Right lobe of liver (tissue), 6 donors: Measurements from ENCODE around the gene TMEM11. TPM values are rescaled to one million over a fixed set of nuclear protein-coding genes. Genes with fewer than 3 reads are reported as not detected.

Source experiments
- ATAC-seq, 4 donors: fragments of 200-7000 bp; cut with Tn5 transposase; one replicate each; pipeline ENCODE4 v1.9.1; 2020; ENCODE audit warnings: mild to moderate bottlenecking in 4 of 4, moderate library complexity in 4 of 4
- DNase-seq, 3 donors: peaks; one replicate each; pipeline ENCODE4 v3.0.0-alpha.2; 2020
- H3K27ac ChIP-seq, 3 donors: fragments of 200-600 bp; one replicate each; pipeline ENCODE4 v1.8.0; 2022
- H3K27me3 ChIP-seq, 2 donors: fragments of 200-600 bp; one replicate each; pipeline ENCODE4 v1.8.0; 2022
- H3K36me3 ChIP-seq, 4 donors: fragments of 200-600 bp; sonication (generic) in 1 of 4; one replicate each; pipeline versions ENCODE4 v1.5.1 to v1.8.0; 2017 to 2022; ENCODE audit warnings: control low read depth in 1 of 4
- H3K4me1 ChIP-seq, 4 donors: fragments of 200-600 bp; sonication (generic) in 1 of 4; one replicate each; pipeline versions ENCODE4 v1.5.1 to v1.8.0; 2017 to 2022; ENCODE audit warnings: control low read depth in 1 of 4
- H3K4me3 ChIP-seq, 3 donors: fragments of 200-600 bp; one replicate each; pipeline ENCODE4 v1.8.0; 2022
- H3K9me3 ChIP-seq, 4 donors: fragments of 200-600 bp; sonication (generic) in 1 of 4; one replicate each; pipeline versions ENCODE4 v1.5.1 to v1.8.0; 2017 to 2022; ENCODE audit warnings: control low read depth in 1 of 4
- CTCF ChIP-seq, 4 donors: fragments of 200-600 bp in 3 of 4; fragments of 450-650 bp in 1 of 4; IDR thresholded peaks; one replicate each; pipeline versions ENCODE4 v1.5.1 to v1.8.0; 2016 to 2022; ENCODE audit warnings: antibody characterized with exemption in 4 of 4, mild to moderate bottlenecking in 2 of 4
- POLR2A ChIP-seq: fragments of 450-650 bp; IDR thresholded peaks from one replicate; pipeline ENCODE4 v1.6.1; 2017; ENCODE audit warnings: antibody characterized with exemption, mild to moderate bottlenecking
- WGBS: methylation state at CpG from one replicate; pipeline ENCODE4 v1.1.6; 2018; ENCODE audit warnings: low coverage, low lambda C conversion rate; ENCODE audit not compliant: insufficient coverage; ENCODE audit errors: missing lambda C conversion rate; 5-methylcytosine and 5-hydroxymethylcytosine counted together
- intact Hi-C, 2 donors: fragments of 100-400 bp; cut with DNase I; formaldehyde crosslinking; loops; one replicate each; pipeline versions ENCODE4 v1.11.2 to v1.14.1; 2022
- total RNA-seq, 6 experiments: library from RNA; depleted of rRNA in 2 of 6; stranded (reverse); fragments of >200 nt in 2 of 6; fragmentation: NEBNext Ultra II Directional in 3 of 6; extraction: Animal tissue kit (Norgen Biotek cat#: 25700) in 3 of 6; gene quantifications; one replicate each; pipeline versions ENCODE4 v1.1.0 to v1.2.4, GENCODE V29; 2016 to 2023
- donor health status: DM: no; HTN: yes; CAD: no.
- donor health status: DM: no; HTN: no; CAD: no.
- donor health status: DM: no; HTN: no; CAD: no.
- donor health status: DM: no; HTN: yes; CAD: no.
- donor health status: DM: no; HTN: yes; CAD: no.

TMEM11 gene
- total RNA-seq, 6 experiments from 2014 or later, result 10.8 to 20.6 (median 11.7) TPM

GRCh38 chr17:21177854-21178600 is 35.9 kb downstream of the TMEM11 start:
- intact Hi-C loops, result no loop called here
- 97% methylated on average over 4 of the region's 13 CpGs for WGBS
- DNase-seq (peak in 1 of 3 donors; percentile 28), ATAC-seq (no peak)
- Histone ChIP-seq H3K4me1 (no peaks in the 10 kb centered on the region), H3K36me3 (no peaks in the 10 kb centered on the region), H3K9me3 (no peaks in the 10 kb centered on the region), H3K4me3 (no peak overlapping the region), H3K27me3 (no peaks in the 10 kb centered on the region), H3K27ac (no peak overlapping the region)
- TF ChIP-seq CTCF (IDR thresholded peaks at IDR 0.05), result no peak

DNA sequence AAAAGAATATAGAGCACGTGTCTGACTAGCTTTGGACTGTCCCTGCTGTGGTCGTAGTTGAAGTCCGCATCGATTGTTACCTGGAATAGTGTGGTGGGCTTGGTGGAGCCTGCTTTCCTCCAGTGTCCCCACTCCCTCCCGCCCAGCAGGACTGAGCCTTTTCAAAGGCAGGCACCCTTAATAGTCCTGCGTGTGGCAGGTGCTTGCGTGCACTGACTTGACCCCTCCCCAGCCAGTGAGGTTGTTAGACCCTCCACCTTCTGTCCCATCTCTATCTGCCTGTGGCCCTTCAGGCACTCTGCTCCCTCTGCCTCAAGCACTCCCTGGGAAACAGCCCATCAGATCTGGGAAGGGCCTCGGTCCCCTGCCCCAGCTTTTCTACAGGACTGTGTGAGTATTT is 36.6 kb downstream of the TMEM11 start:
- intact Hi-C loops, result no loop called here
- Histone ChIP-seq H3K4me3 (no peak overlapping the region), H3K27me3 (no peaks in the 10 kb centered on the region), H3K27ac (no peak overlapping the region), H3K36me3 (no peaks in the 10 kb centered on the region), H3K9me3 (no peaks in the 10 kb centered on the region), H3K4me1 (no peaks in the 10 kb centered on the region)
- ATAC-seq, result no peak
- WGBS, result 96% methylated on average over 4 of the region's 8 CpGs
- TF ChIP-seq POLR2A, result no peak
- TF ChIP-seq CTCF (IDR thresholded peaks at IDR 0.05), result no peak
- peak in 1 of 3 donors; percentile 41 for DNase-seq

DNA sequence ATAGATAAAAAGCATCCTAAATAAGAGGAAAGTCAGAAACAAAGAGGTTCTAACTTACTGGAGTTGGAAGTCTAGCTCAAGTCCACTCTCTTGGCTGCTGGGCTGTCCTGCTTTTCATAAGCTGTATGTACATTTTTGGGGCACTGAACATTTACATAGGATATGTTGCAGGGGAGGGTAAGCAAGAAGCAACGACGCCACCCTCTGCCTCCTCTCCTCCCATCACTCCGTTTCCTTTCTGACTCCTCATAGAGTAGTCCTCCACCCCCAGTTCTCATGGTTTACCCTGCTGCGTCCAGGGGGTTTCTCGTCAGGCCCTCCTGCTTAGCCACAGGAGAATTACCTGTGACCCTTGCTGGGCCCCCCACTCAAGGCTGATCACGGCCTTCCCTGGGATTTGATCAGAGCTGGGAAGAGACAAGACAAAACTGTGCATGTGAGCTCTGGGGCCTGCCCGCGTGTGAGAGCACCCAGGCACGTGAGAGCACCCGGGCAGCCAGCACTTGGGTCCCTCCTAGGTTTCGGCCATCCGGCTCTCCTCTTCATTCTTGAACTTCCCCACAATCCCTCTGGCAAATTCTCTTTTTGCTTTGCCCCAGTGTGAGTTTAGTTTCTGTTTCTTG is 37.1 kb downstream of the TMEM11 start:
- TF ChIP-seq POLR2A (no peak), CTCF (IDR thresholded peaks at IDR 0.05) (no peak)
- Histone ChIP-seq H3K9me3 (no peaks in the 10 kb centered on the region), H3K4me1 (no peaks in the 10 kb centered on the region), H3K27ac (no peak overlapping the region), H3K4me3 (no peak overlapping the region), H3K27me3 (no peaks in the 10 kb centered on the region), H3K36me3 (no peaks in the 10 kb centered on the region)
- peak in 1 of 3 donors; percentile 34 for DNase-seq
- intact Hi-C loops, result no loop called here
- ATAC-seq, result no peak
- WGBS, result 78% methylated on average over 9 of the region's 12 CpGs

GRCh38 chr17:21174713-21175112 is 39.2 kb downstream of the TMEM11 start:
- Histone ChIP-seq H3K4me1 (no peaks in the 10 kb centered on the region), H3K27ac (no peak overlapping the region), H3K27me3 (no peaks in the 10 kb centered on the region), H3K4me3 (no peak overlapping the region), H3K9me3 (no peaks in the 10 kb centered on the region), H3K36me3 (no peaks in the 10 kb centered on the region)
- ATAC-seq (no peak), DNase-seq (peak in 1 of 3 donors; percentile 41)
- intact Hi-C loops, result no loop called here
- 100% methylated on average over 2 of the region's 7 CpGs for WGBS
- TF ChIP-seq CTCF (IDR thresholded peaks at IDR 0.05) (no peak), POLR2A (no peak)
